B cell (primary cell): ENCODE measurements around the gene IFITM1. TPM values are rescaled to one million over a fixed set of nuclear protein-coding genes. Genes with fewer than 3 reads are reported as not detected.

Experiments used
- ATAC-seq: fragments of 200-7000 bp; cut with Tn5 transposase; one replicate; pipeline ENCODE4 v1.10.0; 2021; ENCODE audit warnings: low read depth, mild to moderate bottlenecking, moderate number of reproducible peaks, moderate library complexity
- CTCF ChIA-PET: fragments of 350-600 bp; sonication (Branson Sonifier 250); formaldehyde crosslinking; loops from one replicate; lab custom pipeline; 2021; ENCODE audit warnings: antibody characterized with exemption, inconsistent platforms; lab: Charles Lee
- POLR2A ChIA-PET: fragments of 350-600 bp; sonication (Branson Sonifier 250); formaldehyde crosslinking; loops from one replicate; lab custom pipeline; 2021; ENCODE audit warnings: antibody characterized with exemption; lab: Charles Lee
- DNase-seq: peaks from one replicate; pipeline ENCODE4 v3.0.0; 2013
- H2AFZ ChIP-seq: 2 replicates; pipeline ENCODE4 v1.6.1; 2012; ENCODE audit warnings: mild to moderate bottlenecking, low read depth, low read length; ENCODE audit not compliant: insufficient read depth, poor library complexity, severe bottlenecking
- H3K27ac ChIP-seq, 2 donors: 1 replicate in 1 of 2; 2 replicates in 1 of 2; pipeline ENCODE4 v1.5.1; 2012 to 2013; ENCODE audit warnings: low read length in 2 of 2, mild to moderate bottlenecking in 2 of 2, moderate library complexity in 1 of 2
- H3K27me3 ChIP-seq, 4 experiments: fragments of 200-600 bp in 1 of 4; sonication (generic) in 1 of 4; replicated peaks in 1 of 4; 1 replicate in 2 of 4; 2 replicates in 2 of 4; pipeline versions ENCODE4 v1.6.1 to v1.7.0; 2013 to 2016; ENCODE audit warnings: low read length in 3 of 4, mild to moderate bottlenecking in 2 of 4, mixed read lengths in 1 of 4, moderate library complexity in 1 of 4; ENCODE audit not compliant: insufficient read depth in 4 of 4, control insufficient read depth in 3 of 4; ENCODE audit errors: control extremely low read depth in 1 of 4
- H3K36me3 ChIP-seq, 2 experiments: replicated peaks in 1 of 2; 1 replicate in 1 of 2; 2 replicates in 1 of 2; pipeline versions ENCODE4 v1.6.1 to v1.7.1; 2013; ENCODE audit warnings: low read length in 1 of 2; ENCODE audit not compliant: insufficient read depth in 2 of 2, control insufficient read depth in 1 of 2; ENCODE audit errors: control extremely low read depth in 1 of 2, extremely low read depth in 1 of 2
- H3K4me1 ChIP-seq, 2 donors: fragments of 200-600 bp in 1 of 2; sonication (generic) in 1 of 2; 1 replicate in 1 of 2; 2 replicates in 1 of 2; pipeline versions ENCODE4 v1.5.1 to v1.6.1; 2013 to 2017; ENCODE audit warnings: low read length in 2 of 2; ENCODE audit not compliant: control insufficient read depth in 2 of 2, insufficient read depth in 2 of 2
- H3K4me2 ChIP-seq: replicated peaks from 2 replicates; pipeline ENCODE3; 2012; ENCODE audit warnings: mild to moderate bottlenecking, low read depth, low read length; ENCODE audit not compliant: poor library complexity, severe bottlenecking
- H3K4me3 ChIP-seq, 5 experiments: fragments of 200-600 bp in 1 of 5; sonication (generic) in 1 of 5; 1 replicate in 3 of 5; 2 replicates in 2 of 5; pipeline versions ENCODE4 v1.5.1 to v1.7.0; 2011 to 2016; ENCODE audit warnings: low read length in 4 of 5, mild to moderate bottlenecking in 4 of 5, low read depth in 2 of 5, control low read depth in 1 of 5, moderate library complexity in 1 of 5; ENCODE audit not compliant: insufficient read depth in 1 of 5; ENCODE audit errors: control extremely low read depth in 1 of 5, extremely low read depth in 1 of 5
- H3K79me2 ChIP-seq: fragments of 200-600 bp; sonication (generic); one replicate; pipeline ENCODE4 v1.6.0; 2016; ENCODE audit warnings: low read length; ENCODE audit not compliant: control insufficient read depth, insufficient read depth
- H3K9ac ChIP-seq: fragments of 200-600 bp; sonication (generic); 2 replicates; pipeline ENCODE4 v1.6.1; 2017; ENCODE audit warnings: mild to moderate bottlenecking, low read length, moderate library complexity
- H3K9me3 ChIP-seq, 3 donors: one replicate each; pipeline versions ENCODE4 v1.6.1 to v1.7.1; 2013; ENCODE audit warnings: low read length in 2 of 3; ENCODE audit not compliant: control insufficient read depth in 2 of 3, insufficient read depth in 1 of 3; ENCODE audit errors: control extremely low read depth in 1 of 3
- H4K20me1 ChIP-seq: 2 replicates; pipeline ENCODE4 v1.6.0; 2012; ENCODE audit warnings: mild to moderate bottlenecking, low read length; ENCODE audit not compliant: insufficient read depth, control insufficient read depth, poor library complexity, severe bottlenecking
- H3K27ac Mint-ChIP-seq: one replicate; pipeline ENCODE4 v1.8.0; 2021; ENCODE audit warnings: mixed read lengths
- H3K27me3 Mint-ChIP-seq: one replicate; pipeline ENCODE4 v1.8.0; 2021; ENCODE audit warnings: mixed read lengths
- H3K4me1 Mint-ChIP-seq: one replicate; pipeline ENCODE4 v1.8.0; 2021; ENCODE audit warnings: mixed read lengths
- H3K4me3 Mint-ChIP-seq: one replicate; pipeline ENCODE4 v1.8.0; 2021; ENCODE audit warnings: mixed read lengths
- H3K9me3 Mint-ChIP-seq: one replicate; pipeline ENCODE4 v1.8.0; 2022; ENCODE audit warnings: mixed read lengths; ENCODE audit not compliant: insufficient read depth
- CTCF ChIP-seq: fragments of 200-600 bp; IDR thresholded peaks from one replicate; pipeline ENCODE4 v1.8.0; 2022; ENCODE audit warnings: antibody characterized with exemption, mild to moderate bottlenecking
- EZH2 ChIP-seq: IDR thresholded peaks from 2 replicates; pipeline ENCODE4 v1.6.1; 2012; ENCODE audit warnings: borderline replicate concordance, low read depth, mild to moderate bottlenecking, moderate library complexity, low read length; ENCODE audit not compliant: insufficient read depth, poor library complexity, severe bottlenecking
- WGBS: methylation state at CpG from one replicate; pipeline ENCODE4 v1.1.5; 2013; ENCODE audit warnings: missing lambda C conversion rate; ENCODE audit not compliant: insufficient coverage; 5-methylcytosine and 5-hydroxymethylcytosine counted together
- intact Hi-C: fragments of 100-400 bp; cut with micrococcal nuclease; formaldehyde crosslinking; loops from one replicate; pipeline ENCODE4 v1.10.0; 2022
- polyA plus RNA-seq: library from polyadenylated mRNA; depleted of rRNA; stranded (reverse); fragments of >200 nt; gene quantifications from 2 replicates; pipeline ENCODE4 v1.2.3, GENCODE V29; 2012
- total RNA-seq, 2 donors: library from RNA; stranded (reverse); fragments of 120-200 nt in 1 of 2; gene quantifications; 1 replicate in 1 of 2; 2 replicates in 1 of 2; pipeline versions ENCODE4 v1.2.3 to v1.2.4, GENCODE V29; 2013 to 2022

IFITM1 gene
- total and polyA plus RNA-seq, 2 donors (not counting 1 experiment from before 2014, with no cell fraction given): 19.5 to 83.7 TPM

GRCh38 chr11:289712-290620 is 23.9 kb upstream of the IFITM1 start:
- peaks cover 0 to 18% (median 3%) of the 10 kb centered on the region in 4 experiments for H3K27me3 ChIP-seq
- Mint-ChIP-seq H3K4me3 (peak overlapping the region; percentile 81), H3K27me3 (peaks cover 9% of the 10 kb centered on the region), H3K9me3 (no peaks in the 10 kb centered on the region), H3K4me1 (peaks cover 20% of the 10 kb centered on the region), H3K27ac (peak overlapping the region; percentile 83)
- intact Hi-C loops: loop anchor here (2.0 to 5.0 kb wide), 2 partner anchors 21 to 53 kb away; partner anchors contain the start of genes PSMD13 and SIRT3
- TF ChIP-seq CTCF (no peak), EZH2 (no peak)
- CTCF ChIA-PET: interaction anchor here (0.6 to 5.6 kb wide), 4 partner anchors 15 to 40 kb away, joined by 4 to 35 read pairs (median 5); no protein-coding TSS in a partner anchor
- peak overlapping the region; percentile 28 for H3K9ac ChIP-seq
- POLR2A ChIA-PET: interaction anchor here (1.5 to 2.7 kb wide), 3 partner anchors 10 to 23 kb away, joined by 5 to 11 read pairs (median 9); no protein-coding TSS in a partner anchor
- no peaks in the 10 kb centered on the region for H3K9me3 ChIP-seq
- no peak overlapping the region for H2AFZ ChIP-seq
- H3K4me3 ChIP-seq: peak overlapping the region in 3 of 5 experiments; percentile 29 to 63 (median 41)
- H3K4me1 ChIP-seq: peaks cover 18 to 25% of the 10 kb centered on the region in 2 donors
- DNase-seq (no peak), ATAC-seq (no peak)
- no peaks in the 10 kb centered on the region for H3K36me3 ChIP-seq
- WGBS: 80% methylated on average over 42 of the region's 48 CpGs
- peak overlapping the region; percentile 99 for H3K4me2 ChIP-seq
- H3K79me2 ChIP-seq: peaks cover 8% of the 10 kb centered on the region
- H3K27ac ChIP-seq: no peak overlapping the region
- H4K20me1 ChIP-seq: no peaks in the 10 kb centered on the region
